GM21367 (cell line): Measurements from ENCODE around the gene HUS1.
A peak's percentile ranks its signal among the peaks of the same experiment; 100 is the strongest.
"Not testable (repeated sequence)": the region's sequence is repeated elsewhere in the genome, so short reads cannot be mapped to it uniquely, and the experiment has no call there.

Experiments used
- ATAC-seq: cut with Tn5 transposase; IDR thresholded peaks from one replicate; pipeline ENCODE4 v1.9.1; 2021; ENCODE audit not compliant: unreplicated experiment

The HUS1 gene

GRCh38 chr7:47979145-47979831, at the start of gene HUS1:
HUS1 (minus strand) TSS chr7:47979615; CDS start chr7:47979519, 96 bp downstream.
- peak; percentile 99 for ATAC-seq

- ATAC-seq: no peak
These were observed 49.5 kb upstream of the HUS1 start, which contains the start of gene SUN3 for GRCh38 chr7:48028938-48029337. SUN3 (minus strand) TSS chr7:48029107; CDS start chr7:48028938, 169 bp downstream.

- ATAC-seq: no peak
These were observed 46.2 kb upstream of the HUS1 start for GRCh38 chr7:48025624-48026023.

GRCh38 chr7:48017674-48018073, 38.3 kb upstream of the HUS1 start:
- ATAC-seq: no peak

- no peak for ATAC-seq
These were observed 37.2 kb upstream of the HUS1 start for GRCh38 chr7:48016641-48017040.

- no peak for ATAC-seq
These were observed 32.5 kb upstream of the HUS1 start for GRCh38 chr7:48011951-48012350.

- no peak for ATAC-seq
These were observed 31.9 kb upstream of the HUS1 start for GRCh38 chr7:48011323-48011722.

GRCh38 chr7:48009954-48010353, 30.5 kb upstream of the HUS1 start:
- no peak for ATAC-seq

GRCh38 chr7:48009257-48009656, 29.8 kb upstream of the HUS1 start:
- no peak for ATAC-seq

- ATAC-seq: no peak
These were observed 27.5 kb upstream of the HUS1 start for GRCh38 chr7:48006866-48007265.

- ATAC-seq: peak; percentile 60
These were observed 25.2 kb upstream of the HUS1 start for GRCh38 chr7:48004638-48005037.

- ATAC-seq: no peak
These were observed 24.6 kb upstream of the HUS1 start for GRCh38 chr7:48004032-48004431.

- not testable (repeated sequence) for ATAC-seq
These were observed 20.7 kb upstream of the HUS1 start for GRCh38 chr7:48000164-48000563.

GRCh38 chr7:47999413-47999812, 20.0 kb upstream of the HUS1 start:
- no peak for ATAC-seq

GRCh38 chr7:47992446-47992845, 13.0 kb upstream of the HUS1 start:
- no peak for ATAC-seq

GRCh38 chr7:47991741-47992311, 12.4 kb upstream of the HUS1 start:
- peak; percentile 98 for ATAC-seq

- ATAC-seq: no peak
These were observed 11.9 kb upstream of the HUS1 start for GRCh38 chr7:47991270-47991669.

- no peak for ATAC-seq
These were observed 11.2 kb upstream of the HUS1 start for GRCh38 chr7:47990592-47990991.

GRCh38 chr7:47989607-47990400, 10.4 kb upstream of the HUS1 start:
- not testable (repeated sequence) for ATAC-seq

GRCh38 chr7:47988496-47989386, 9.3 kb upstream of the HUS1 start:
- ATAC-seq: no peak

GRCh38 chr7:47982610-47983009, 3.2 kb upstream of the HUS1 start:
- no peak for ATAC-seq
